Endothelial cell of umbilical vein (primary cell): ENCODE results near the gene CNOT6. TPM values are rescaled to one million over a fixed set of nuclear protein-coding genes. Genes with fewer than 3 reads are reported as not detected.

ENCODE experiments used
- BruUV-seq: library from RNA; stranded (reverse); fragments of 400-500 nt; replicated peaks from 2 replicates; lab custom pipeline; 2021; lab: Mats Ljungman, UMichigan
- CTCF ChIA-PET: fragments of 300-600, 350-600 bp; sonication (Branson Sonifier 250); formaldehyde crosslinking; loops from one replicate; lab custom pipeline; 2021; ENCODE audit warnings: antibody characterized with exemption, inconsistent platforms; lab: Charles Lee
- POLR2A ChIA-PET: fragments of 300-600, 350-600 bp; sonication (Branson Sonifier 250); formaldehyde crosslinking; loops from one replicate; lab custom pipeline; 2021; ENCODE audit warnings: antibody characterized with exemption, inconsistent platforms; lab: Charles Lee
- DNase-seq: peaks from one replicate; pipeline ENCODE4 v3.0.0-alpha.2; 2011; ENCODE audit warnings: low read depth, low spot score
- FAIRE-seq: peaks from 2 replicates; lab custom pipeline; 2011; peaks lifted over from hg19 to GRCh38; lab: Jason Lieb, UNC
- H2AFZ ChIP-seq: 2 replicates; pipeline ENCODE4 v1.6.0; 2012; ENCODE audit warnings: low read depth, low read length, control low read depth, inconsistent platforms
- H3K27ac ChIP-seq: 2 replicates; pipeline ENCODE4 v1.5.1; 2011; ENCODE audit warnings: low read depth, mild to moderate bottlenecking, control low read depth, low read length, moderate library complexity; ENCODE audit not compliant: insufficient read depth
- H3K27me3 ChIP-seq, 2 experiments: 2 replicates each; pipeline versions ENCODE4 v1.6.0 to v1.6.1; 2011; ENCODE audit warnings: low read length in 2 of 2, mixed read lengths in 1 of 2; ENCODE audit not compliant: control insufficient read depth in 2 of 2, insufficient read depth in 2 of 2
- H3K36me3 ChIP-seq, 2 experiments: 2 replicates in 1 of 2; 3 replicates in 1 of 2; pipeline ENCODE4 v1.5.1; 2011; ENCODE audit warnings: low read length in 2 of 2, mild to moderate bottlenecking in 1 of 2, moderate library complexity in 1 of 2; ENCODE audit not compliant: control insufficient read depth in 2 of 2, insufficient read depth in 2 of 2; ENCODE audit errors: extremely low read depth in 1 of 2
- H3K4me1 ChIP-seq: 3 replicates; pipeline ENCODE4 v1.5.1; 2011; ENCODE audit warnings: mild to moderate bottlenecking, low read length; ENCODE audit not compliant: control insufficient read depth, insufficient read depth; ENCODE audit errors: extremely low read depth
- H3K4me2 ChIP-seq: 2 replicates; pipeline ENCODE4 v1.6.1; 2011; ENCODE audit warnings: low read length, control low read depth, mixed read lengths; ENCODE audit not compliant: insufficient read depth
- H3K4me3 ChIP-seq, 3 experiments: fragments of 200-600 bp in 1 of 3; sonication (generic), shearing (Covaris generic) in 1 of 3; replicated peaks in 1 of 3; 2 replicates each; pipeline ENCODE4 v1.5.1; 2011 to 2016; ENCODE audit warnings: control low read depth in 3 of 3, low read length in 3 of 3, mild to moderate bottlenecking in 2 of 3, inconsistent platforms in 1 of 3, low read depth in 1 of 3, moderate library complexity in 1 of 3; ENCODE audit not compliant: insufficient read depth in 1 of 3
- H3K79me2 ChIP-seq: 2 replicates; pipeline ENCODE4 v1.6.0; 2012; ENCODE audit warnings: low read length, inconsistent platforms; ENCODE audit not compliant: control insufficient read depth, insufficient read depth
- H3K9ac ChIP-seq: replicated peaks from 2 replicates; pipeline ENCODE3; 2011; ENCODE audit warnings: low read length, control low read depth; ENCODE audit not compliant: insufficient read depth; ENCODE audit errors: extremely low read depth
- H3K9me1 ChIP-seq: replicated peaks from 3 replicates; pipeline ENCODE4 v1.6.0; 2011; ENCODE audit warnings: mild to moderate bottlenecking, low read length; ENCODE audit not compliant: control insufficient read depth, insufficient read depth; ENCODE audit errors: extremely low read depth
- H3K9me3 ChIP-seq: replicated peaks from 2 replicates; pipeline ENCODE4 v1.5.1; 2012; ENCODE audit warnings: low read length, inconsistent platforms; ENCODE audit not compliant: control insufficient read depth, insufficient read depth
- H4K20me1 ChIP-seq: replicated peaks from 2 replicates; pipeline ENCODE3; 2011; ENCODE audit warnings: mild to moderate bottlenecking, low read length; ENCODE audit not compliant: control insufficient read depth, insufficient read depth; ENCODE audit errors: extremely low read depth
- EZH2 ChIP-seq: IDR thresholded peaks from 2 replicates; pipeline ENCODE4 v1.6.1; 2012; ENCODE audit warnings: borderline replicate concordance, low read depth, mild to moderate bottlenecking, moderate library complexity, low read length, inconsistent platforms; ENCODE audit not compliant: severe bottlenecking
- FOS ChIP-seq: IDR thresholded peaks from 2 replicates; pipeline ENCODE4 v1.6.1; 2011; ENCODE audit warnings: mild to moderate bottlenecking, low read length, moderate library complexity, borderline replicate concordance; ENCODE audit not compliant: insufficient read depth
- GATA2 ChIP-seq: IDR thresholded peaks from 2 replicates; pipeline ENCODE4 v1.7.0; 2011; ENCODE audit warnings: low read depth, mild to moderate bottlenecking, moderate library complexity, mixed read lengths, low read length; ENCODE audit not compliant: insufficient read length, insufficient read depth
- JUN ChIP-seq: IDR thresholded peaks from 2 replicates; pipeline ENCODE4 v1.6.1; 2011; ENCODE audit warnings: borderline replicate concordance, low read depth; ENCODE audit not compliant: insufficient read length, insufficient read depth
- MYC ChIP-seq: IDR thresholded peaks from one replicate; pipeline ENCODE4 v1.6.1; 2011; ENCODE audit warnings: mild to moderate bottlenecking, low read depth, low read length
- POLR2A ChIP-seq: IDR thresholded peaks from 2 replicates; pipeline ENCODE4 v1.6.1; 2012; ENCODE audit warnings: low read depth, mild to moderate bottlenecking, control low read depth, low read length
- POLR2AphosphoS5 ChIP-seq: IDR thresholded peaks from 2 replicates; pipeline ENCODE4 v1.6.1; 2012; ENCODE audit warnings: low read depth, mild to moderate bottlenecking, control low read depth, low read length, moderate library complexity; ENCODE audit not compliant: insufficient read depth
- dilution Hi-C: fragments of 300-500 bp; cut with MboI; formaldehyde crosslinking; loops from one replicate; pipeline ENCODE4 v1.15.0; 2019; ENCODE audit warnings: low sequenced_read_pairs; ENCODE audit not compliant: extremely low pct_ligation_motif_present
- intact Hi-C: fragments of 100-400 bp; cut with micrococcal nuclease; formaldehyde crosslinking; loops from one replicate; pipeline ENCODE4 v1.10.0; 2022
- polyA plus RNA-seq, 4 experiments: library from polyadenylated mRNA; depleted of rRNA in 3 of 4; stranded (reverse) in 3 of 4; unstranded in 1 of 4; fragments of >200 nt; gene quantifications; 2 replicates each; pipeline versions ENCODE4 v1.2.1 to v1.2.3, GENCODE V29; 2011 to 2012; ENCODE audit warnings: missing spikeins in 1 of 4
- total RNA-seq: library from RNA; stranded (reverse); gene quantifications from 2 replicates; pipeline ENCODE4 v1.2.3, GENCODE V29; 2021
- TF ChIP-seq, protein P1 (sequence below), 2 donors: IDR thresholded peaks; 1 replicate in 1 of 2; 2 replicates in 1 of 2; pipeline ENCODE4 v1.5.1; 2011; ENCODE audit warnings: low read length in 2 of 2, mild to moderate bottlenecking in 2 of 2, moderate library complexity in 2 of 2, control low read depth in 1 of 2, inconsistent platforms in 1 of 2, low read depth in 1 of 2; ENCODE audit not compliant: insufficient read depth in 1 of 2; ENCODE audit errors: extremely low read depth in 1 of 2
- TF ChIP-seq, protein P2 (sequence below): IDR thresholded peaks from 2 replicates; pipeline ENCODE4 v1.6.1; 2011; ENCODE audit not compliant: insufficient read depth, insufficient read length

The CNOT6 gene
- total and polyA plus RNA-seq, 2 donors (not counting 3 experiments of a cell fraction or from before 2014, with no cell fraction given), result 9.2 to 33.8 TPM

DNA sequence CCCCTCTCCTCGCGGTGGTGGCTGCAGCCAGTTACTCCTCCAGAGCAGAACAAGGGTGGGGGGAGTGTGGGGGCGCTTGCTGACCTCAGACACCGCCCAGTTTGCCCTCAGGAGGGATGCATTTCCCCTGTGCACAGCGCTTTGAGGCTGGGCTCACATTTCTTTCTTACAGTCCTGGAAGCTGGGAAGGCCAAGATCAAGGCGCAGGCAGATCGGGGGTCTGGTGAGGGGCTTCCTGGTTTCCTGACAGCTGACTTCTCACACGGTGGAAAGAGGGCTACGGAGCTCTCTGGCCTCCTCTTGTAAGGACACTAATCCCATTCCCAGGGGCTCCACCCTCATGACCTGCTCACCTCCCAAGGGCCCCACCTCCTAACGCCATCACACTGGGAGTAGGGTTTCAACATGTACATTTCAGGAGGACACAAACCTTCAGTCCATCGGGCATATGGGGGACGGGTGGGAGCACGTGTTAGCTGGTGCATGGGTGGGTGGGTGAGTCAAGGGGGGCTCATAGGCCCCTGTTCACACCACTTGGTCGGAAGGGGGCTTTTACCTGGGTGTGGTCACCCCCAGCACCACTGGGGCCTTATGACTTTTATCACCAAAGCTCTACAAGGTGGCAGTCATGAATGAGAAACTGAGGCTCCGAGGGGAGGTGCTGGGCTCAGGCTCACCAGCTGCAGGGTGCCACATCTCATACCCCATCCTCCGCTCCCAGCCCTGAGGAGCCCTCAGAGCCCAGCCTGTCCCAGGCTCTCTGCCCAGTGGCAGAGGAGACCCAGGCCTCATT lies 104.8 kb downstream of the CNOT6 start:
- CTCF ChIA-PET, result no interaction called here
- Histone ChIP-seq H3K79me2 (no peaks in the 10 kb centered on the region), H3K9me1 (no peaks in the 10 kb centered on the region), H3K4me2 (no peak overlapping the region), H3K27ac (no peak overlapping the region), H3K9me3 (no peaks in the 10 kb centered on the region), H3K4me1 (peaks cover 3% of the 10 kb centered on the region), H3K9ac (no peak overlapping the region), H3K36me3 (no peaks in the 10 kb centered on the region), H2AFZ (no peak overlapping the region), H3K4me3 (no peak overlapping the region), H3K27me3 (no peaks in the 10 kb centered on the region), H4K20me1 (no peaks in the 10 kb centered on the region)
- dilution Hi-C loops, result no loop called here
- no TSS peak for BruUV-seq
- TF ChIP-seq, protein P1, sequence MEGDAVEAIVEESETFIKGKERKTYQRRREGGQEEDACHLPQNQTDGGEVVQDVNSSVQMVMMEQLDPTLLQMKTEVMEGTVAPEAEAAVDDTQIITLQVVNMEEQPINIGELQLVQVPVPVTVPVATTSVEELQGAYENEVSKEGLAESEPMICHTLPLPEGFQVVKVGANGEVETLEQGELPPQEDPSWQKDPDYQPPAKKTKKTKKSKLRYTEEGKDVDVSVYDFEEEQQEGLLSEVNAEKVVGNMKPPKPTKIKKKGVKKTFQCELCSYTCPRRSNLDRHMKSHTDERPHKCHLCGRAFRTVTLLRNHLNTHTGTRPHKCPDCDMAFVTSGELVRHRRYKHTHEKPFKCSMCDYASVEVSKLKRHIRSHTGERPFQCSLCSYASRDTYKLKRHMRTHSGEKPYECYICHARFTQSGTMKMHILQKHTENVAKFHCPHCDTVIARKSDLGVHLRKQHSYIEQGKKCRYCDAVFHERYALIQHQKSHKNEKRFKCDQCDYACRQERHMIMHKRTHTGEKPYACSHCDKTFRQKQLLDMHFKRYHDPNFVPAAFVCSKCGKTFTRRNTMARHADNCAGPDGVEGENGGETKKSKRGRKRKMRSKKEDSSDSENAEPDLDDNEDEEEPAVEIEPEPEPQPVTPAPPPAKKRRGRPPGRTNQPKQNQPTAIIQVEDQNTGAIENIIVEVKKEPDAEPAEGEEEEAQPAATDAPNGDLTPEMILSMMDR (IDR thresholded peaks at IDR 0.05; ENCODE audit: extremely low read depth in 1 of 2, insufficient read depth in 1 of 2, low read depth in 1 of 2, low read length in 2 of 2), result no peak
- TF ChIP-seq POLR2A (no peak), EZH2 (no peak), POLR2AphosphoS5 (no peak), GATA2 (no peak), JUN (no peak), MYC (no peak), FOS (no peak)
- TF ChIP-seq, protein P2, sequence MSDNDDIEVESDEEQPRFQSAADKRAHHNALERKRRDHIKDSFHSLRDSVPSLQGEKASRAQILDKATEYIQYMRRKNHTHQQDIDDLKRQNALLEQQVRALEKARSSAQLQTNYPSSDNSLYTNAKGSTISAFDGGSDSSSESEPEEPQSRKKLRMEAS, result no peak
- intact Hi-C loops, result no loop called here
- POLR2A ChIA-PET, result no interaction called here
- DNase-seq (no peak), FAIRE-seq (no peak)
